HG03571 (cell line): Measurements from ENCODE around the gene ITGA3.
"Not testable (repeated sequence)": the region's sequence is repeated elsewhere in the genome, so short reads cannot be mapped to it uniquely, and the experiment has no call there.

Source experiments
- ATAC-seq: cut with Tn5 transposase; IDR thresholded peaks from one replicate; pipeline ENCODE4 v1.9.1; 2021; ENCODE audit not compliant: unreplicated experiment

ITGA3 gene

DNA sequence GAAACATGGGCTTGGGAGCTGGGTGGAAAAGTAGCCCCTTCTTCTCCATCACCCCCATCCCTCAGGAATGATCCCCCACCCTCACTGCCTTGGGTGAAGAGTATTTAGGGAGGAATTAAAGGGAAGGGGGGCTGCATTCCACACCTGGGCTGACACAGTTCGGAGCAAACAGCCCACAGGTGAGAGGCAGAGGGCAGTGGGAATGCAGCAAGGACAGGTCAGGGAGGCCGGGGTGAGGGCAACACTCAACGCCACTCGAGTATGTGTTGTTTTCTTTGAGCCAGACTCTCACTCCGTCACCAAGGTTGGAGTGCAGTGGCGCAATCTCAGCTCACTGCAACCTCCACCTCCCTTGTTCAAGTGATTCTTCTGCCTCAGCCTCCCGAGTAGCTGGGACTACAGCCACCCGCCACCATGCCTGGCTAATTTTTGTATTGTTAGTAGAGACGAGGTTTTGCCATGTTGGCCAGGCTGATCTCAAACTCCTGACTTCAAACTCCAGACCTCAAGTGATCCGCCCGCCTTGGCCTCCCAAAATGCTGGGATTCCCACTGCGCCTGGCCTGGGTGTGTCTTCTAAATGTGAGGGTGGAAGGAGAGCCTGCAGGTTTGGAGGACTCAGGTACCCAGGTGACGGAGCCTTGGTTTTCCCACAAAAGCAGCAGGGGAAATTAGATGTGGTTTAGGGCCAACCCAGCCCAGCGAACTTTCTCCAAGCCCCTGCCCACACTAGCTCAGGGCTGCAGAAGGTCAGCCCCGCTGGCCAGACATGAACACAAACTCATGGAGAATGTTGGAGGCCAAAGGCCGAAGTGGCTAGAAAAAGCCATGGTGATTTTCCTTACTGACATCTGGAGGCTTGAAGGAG is 21.2 kb upstream of the ITGA3 start:
- no peak for ATAC-seq

DNA sequence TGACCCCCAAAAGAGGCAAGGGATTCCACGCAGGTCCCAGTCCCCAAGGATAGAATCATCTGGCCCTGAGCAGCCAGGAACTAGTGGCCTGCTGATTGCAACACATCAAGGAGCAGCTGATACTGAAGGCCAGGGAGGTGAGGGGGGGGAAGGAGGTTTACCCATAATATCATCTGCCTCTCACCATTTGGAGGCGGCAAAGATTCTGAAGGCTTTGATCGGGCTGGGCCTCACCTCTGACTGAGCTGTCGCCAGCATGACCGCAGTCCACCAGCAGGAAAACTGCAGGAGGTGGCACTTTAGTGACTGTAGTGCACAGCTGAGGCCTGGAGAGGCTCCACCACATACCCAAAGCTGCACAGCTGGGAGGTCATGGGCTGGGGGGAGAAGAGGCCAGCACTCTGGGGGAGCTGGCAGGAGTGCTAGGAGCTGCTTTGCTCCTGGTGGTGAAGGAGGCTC is 20.5 kb upstream of the ITGA3 start:
- ATAC-seq = no peak

GRCh38 chr17:50035945-50036344 is 20.0 kb upstream of the ITGA3 start:
- ATAC-seq = no peak

DNA sequence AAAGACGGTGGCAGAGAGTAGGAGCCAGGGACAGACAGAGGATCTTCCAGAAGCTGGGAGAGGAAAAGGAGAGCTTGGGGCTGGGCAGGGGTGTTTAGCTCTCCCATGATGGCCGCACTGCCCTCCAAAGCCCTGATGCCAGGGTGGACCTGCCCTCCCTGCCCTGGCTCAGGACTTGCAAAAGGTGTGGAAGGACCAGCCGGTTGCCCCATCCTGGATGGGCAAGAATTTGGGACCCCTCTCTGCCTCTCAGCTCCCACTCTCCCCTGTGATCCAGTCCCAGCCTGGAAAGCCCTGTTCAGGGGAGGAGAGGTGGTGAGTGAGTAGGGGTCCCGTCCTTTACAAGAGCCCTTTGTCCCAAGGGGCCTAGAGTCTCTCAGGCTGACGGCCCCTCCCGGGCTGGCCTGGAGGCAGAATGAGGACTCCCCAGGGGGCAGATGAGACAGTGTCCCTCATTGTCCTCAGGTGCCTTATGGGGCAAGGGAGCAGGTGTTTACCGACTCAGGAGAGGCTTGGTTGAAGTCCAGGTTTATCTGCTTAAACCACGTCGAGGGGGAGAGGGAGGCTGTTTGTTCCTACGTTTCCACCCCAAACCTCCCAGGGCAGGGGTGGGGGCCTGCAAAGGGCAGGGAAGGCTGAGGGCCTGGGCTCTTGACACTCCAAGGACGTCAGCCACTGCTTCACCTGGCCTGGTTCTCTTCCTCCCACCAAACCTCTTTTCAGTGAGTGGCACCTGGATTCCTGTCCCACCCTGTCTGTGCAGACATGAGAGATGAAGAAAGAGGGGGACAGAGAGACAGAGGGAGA is 19.3 kb upstream of the ITGA3 start:
- ATAC-seq = no peak

DNA sequence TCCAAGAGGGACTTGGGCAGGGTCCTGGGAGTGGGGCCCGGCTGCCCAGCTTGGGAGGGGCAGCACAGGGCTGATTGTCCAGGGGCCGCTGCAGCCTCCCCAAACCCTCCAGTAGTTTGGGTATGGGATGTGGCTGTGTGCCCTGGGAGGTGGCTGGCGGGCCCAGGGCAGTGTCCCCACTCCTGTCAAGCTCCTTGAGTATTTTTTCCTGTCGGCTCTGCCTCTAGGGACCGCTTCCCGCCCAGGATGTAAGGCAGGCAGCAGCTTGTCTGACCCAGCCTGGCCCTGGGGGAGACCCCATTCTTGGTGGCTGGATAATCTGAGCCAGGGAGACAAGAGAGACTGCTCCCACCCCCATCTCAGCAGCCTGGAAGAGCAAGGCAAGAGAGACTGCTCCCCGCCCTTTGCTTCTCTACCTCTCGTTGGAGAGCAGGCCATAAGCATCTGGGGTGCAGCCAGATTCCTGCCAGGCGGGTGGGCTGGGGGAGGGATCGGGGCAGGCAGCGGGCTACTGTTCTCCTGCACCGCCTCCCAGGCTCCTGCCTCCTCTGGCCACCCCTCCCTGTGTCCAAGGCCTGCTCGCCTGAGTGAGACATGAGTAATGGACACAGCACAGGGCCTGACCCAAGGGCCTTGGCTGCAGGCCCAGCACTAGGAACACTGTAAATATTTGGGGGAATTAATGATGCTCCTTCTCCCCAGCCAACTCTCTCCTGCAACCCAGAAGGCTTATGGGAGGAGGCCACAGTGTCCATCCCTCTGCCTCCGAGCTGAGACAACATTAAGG is 18.4 kb upstream of the ITGA3 start:
- ATAC-seq = no peak

- no peak for ATAC-seq
Measured at GRCh38 chr17:50039058-50039457, 16.9 kb upstream of the ITGA3 start.

DNA sequence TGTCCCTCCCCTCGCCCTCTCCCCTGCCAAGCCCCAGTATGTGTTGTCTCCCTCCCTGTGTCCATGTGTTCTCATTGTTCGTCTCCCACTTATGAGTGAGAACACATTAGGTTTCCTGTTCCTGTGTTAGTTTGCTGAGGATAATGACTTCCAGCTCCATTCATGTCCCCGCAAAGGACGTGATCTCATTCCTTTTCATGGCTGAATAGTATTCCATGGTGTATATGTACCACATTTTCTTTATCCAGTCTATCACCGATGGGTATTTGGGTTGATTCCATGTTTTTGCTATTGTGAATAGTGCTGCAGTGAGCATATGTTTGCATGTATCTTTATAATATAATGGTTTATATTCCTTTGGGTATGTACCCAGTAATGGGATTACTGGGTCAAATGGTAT is 15.4 kb upstream of the ITGA3 start:
- ATAC-seq = not testable (repeated sequence)

GRCh38 chr17:50042211-50042610 is 13.7 kb upstream of the ITGA3 start:
- no peak for ATAC-seq

GRCh38 chr17:50043290-50044148 is 12.4 kb upstream of the ITGA3 start:
- no peak for ATAC-seq

DNA sequence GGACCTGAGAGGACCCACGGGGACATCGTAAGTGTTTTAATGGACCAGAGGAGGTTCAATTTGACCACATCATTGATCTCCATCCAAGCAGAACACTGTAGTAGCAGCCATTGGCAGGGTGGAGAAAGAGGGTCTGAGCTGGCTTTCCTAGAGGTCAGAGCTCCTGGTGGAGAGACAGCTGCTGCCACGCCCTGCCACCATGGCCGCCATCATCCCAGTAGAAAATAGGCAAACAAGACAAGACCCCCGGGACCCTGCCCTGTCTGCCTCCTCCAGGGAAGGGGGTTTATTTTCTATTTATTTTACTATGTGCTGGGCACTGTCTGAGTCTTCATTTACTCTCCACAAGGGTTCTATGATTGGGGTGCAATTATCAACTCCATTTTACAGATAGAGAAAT is 11.4 kb upstream of the ITGA3 start:
- no peak for ATAC-seq

DNA sequence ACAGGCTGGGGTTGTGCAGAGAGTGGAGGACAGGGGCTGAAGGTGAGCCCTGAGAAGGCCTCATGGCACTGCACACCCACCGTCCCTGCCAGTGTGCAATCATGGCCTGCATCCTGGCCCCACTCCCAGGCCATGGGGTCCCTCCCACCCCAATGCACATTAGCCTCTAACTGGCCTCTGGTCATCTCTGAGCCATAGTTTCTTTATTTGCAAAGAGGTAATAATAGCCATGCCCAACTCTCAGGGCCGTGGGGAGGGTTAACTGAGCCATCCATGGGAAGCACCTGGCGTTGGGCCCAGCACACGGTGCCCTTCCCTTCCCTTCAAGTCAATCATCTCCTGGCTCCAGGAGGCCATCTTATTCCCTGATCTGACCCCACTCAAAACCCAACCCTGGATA is 10.8 kb upstream of the ITGA3 start:
- ATAC-seq = no peak

GRCh38 chr17:50046179-50046578 is 9.7 kb upstream of the ITGA3 start:
- ATAC-seq = no peak

DNA sequence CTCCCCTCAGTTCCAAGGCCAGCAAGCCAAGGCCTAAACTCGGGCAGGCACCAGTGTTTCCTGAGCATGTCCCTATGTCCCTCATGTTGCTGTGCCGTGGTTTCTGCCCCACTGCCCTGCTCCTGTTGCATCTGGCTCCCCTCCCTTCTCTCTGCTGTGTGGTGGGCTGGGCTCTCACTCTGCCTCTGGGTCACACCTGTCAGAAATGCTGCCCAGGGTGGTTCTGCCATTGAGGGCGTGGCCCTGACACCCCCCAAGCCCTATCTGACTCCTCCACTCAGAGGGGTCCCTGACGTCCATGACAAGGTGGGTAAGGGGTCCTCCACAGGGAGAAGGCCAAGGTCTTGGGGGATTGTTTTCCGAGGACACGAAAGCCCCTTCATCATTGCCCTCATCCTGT is 9.2 kb upstream of the ITGA3 start:
- no peak for ATAC-seq

DNA sequence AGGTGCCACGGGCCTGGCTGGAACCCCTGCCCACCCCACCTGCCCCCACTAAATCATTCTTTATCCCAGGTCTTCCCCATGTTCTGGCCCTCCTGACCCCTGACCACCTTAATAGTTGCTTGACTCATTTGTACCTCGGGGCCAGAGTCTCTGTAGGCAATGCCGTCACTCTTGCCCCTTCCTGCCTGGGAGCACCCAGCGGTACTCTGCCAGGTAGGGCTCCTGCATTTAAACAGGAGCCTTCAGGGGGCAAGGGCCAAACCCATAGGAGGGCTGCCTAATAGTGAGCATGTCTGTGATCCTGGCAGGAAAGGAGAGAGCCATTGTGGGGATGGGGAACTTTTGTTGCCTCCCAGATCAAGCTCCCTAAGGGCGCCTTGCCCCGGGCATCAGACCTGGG is 8.8 kb upstream of the ITGA3 start:
- no peak for ATAC-seq

DNA sequence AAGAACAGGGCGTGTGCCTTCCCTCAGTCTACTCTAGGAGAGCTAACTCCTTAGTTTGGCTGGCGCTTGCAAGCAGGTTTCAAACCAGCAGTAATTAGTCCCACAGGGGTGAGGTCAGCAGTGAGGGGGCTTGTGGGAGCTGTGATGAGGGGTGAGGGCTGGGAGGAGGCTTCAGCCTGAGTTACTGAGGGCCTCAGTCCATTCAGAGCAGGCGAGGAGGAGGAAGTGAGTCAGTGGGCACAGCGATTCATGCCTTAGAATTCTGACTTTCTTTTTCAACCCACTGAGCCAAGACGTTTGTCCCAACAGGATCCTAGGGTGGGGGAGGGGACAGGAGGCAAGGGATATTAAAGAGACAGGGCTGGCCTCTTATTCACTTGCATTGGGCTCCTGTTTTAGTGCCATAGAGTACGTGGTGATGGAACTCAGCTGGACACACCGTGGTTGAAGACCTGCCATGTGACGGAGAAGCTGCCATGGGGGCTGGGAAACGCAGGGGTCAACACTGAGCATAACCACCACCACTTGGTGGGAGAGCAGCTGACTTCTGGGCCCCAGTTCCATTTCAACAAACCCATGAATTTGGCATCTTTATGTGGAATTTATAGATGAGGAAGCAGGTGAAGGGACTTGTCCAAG is 8.3 kb upstream of the ITGA3 start:
- ATAC-seq = no peak

GRCh38 chr17:50048146-50048720 is 7.7 kb upstream of the ITGA3 start:
- ATAC-seq = no peak

- ATAC-seq = no peak
Measured at GRCh38 chr17:50048988-50049387, 6.9 kb upstream of the ITGA3 start.

- no peak for ATAC-seq
Measured at GRCh38 chr17:50049636-50050035, 6.3 kb upstream of the ITGA3 start.

- no peak for ATAC-seq
Measured at GRCh38 chr17:50050431-50051032, 5.4 kb upstream of the ITGA3 start.
